Measurements from ENCODE around the gene IQCK. TPM values are rescaled to one million over a fixed set of nuclear protein-coding genes. Genes with fewer than 3 reads are reported as not detected.

The IQCK gene
- polyA plus RNA-seq, 3 donors = 0.52 to 1.2 (median 0.58) TPM

DNA sequence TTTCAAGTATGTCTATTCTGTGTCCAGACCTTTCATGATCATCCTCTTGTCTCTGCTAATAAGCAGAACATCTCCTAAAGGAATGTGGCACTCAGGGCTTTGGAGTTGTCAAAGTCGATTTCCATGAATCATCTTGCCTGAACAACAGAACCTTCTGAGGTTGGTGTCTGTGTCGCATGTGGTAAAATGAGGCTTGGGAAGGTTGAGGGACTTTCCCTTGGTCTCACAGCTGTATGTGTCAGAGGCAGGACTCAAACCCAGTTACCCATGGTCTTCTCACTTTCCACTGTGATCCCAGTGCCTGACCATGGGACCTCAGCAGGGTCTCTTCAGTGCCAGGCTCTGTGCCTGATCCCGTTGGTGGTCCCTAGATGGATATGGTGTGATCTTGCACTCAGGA, 170.8 kb downstream of the IQCK start:
- Mint-ChIP-seq H3K36me3 (peaks cover 5% of the 10 kb centered on the region in 2 donors), H3K4me1 (peaks cover 18% of the 10 kb centered on the region), H3K27ac (no peak overlapping the region), H3K9me3 (peaks cover 0 to 10% (median 5%) of the 10 kb centered on the region in 7 donors), H3K4me3 (no peak overlapping the region), H3K27me3 (ENCODE audit: low read depth in 3 of 3) (peaks cover 22 to 29% (median 25%) of the 10 kb centered on the region in 3 donors)
- Histone ChIP-seq H3K27me3 (ENCODE audit: control insufficient read depth in 2 of 2, insufficient read depth in 2 of 2, low read length in 2 of 2) (peaks cover 11 to 22% of the 10 kb centered on the region in 2 donors), H3K79me2 (ENCODE audit: insufficient read depth, low read length) (no peaks in the 10 kb centered on the region), H3K27ac (ENCODE audit: low read depth in 1 of 2, low read length in 2 of 2) (no peak overlapping the region), H3K9ac (ENCODE audit: insufficient read depth, low read length, poor library complexity, severe bottlenecking) (no peak overlapping the region), H3K36me3 (replicated peaks in 1 of 2; ENCODE audit: control insufficient read depth in 1 of 2, insufficient read depth in 2 of 2, low read length in 2 of 2) (no peaks in the 10 kb centered on the region), H3K4me1 (ENCODE audit: control insufficient read depth in 1 of 2, insufficient read depth in 2 of 2, low read length in 2 of 2) (peaks cover 22 to 24% of the 10 kb centered on the region in 2 donors), H3K4me2 (replicated peaks; ENCODE audit: extremely low read depth, low read length, poor library complexity, severe bottlenecking) (no peak overlapping the region), H4K20me1 (ENCODE audit: insufficient read depth, low read length) (no peaks in the 10 kb centered on the region), H3K4me3 (replicated peaks in 1 of 3; ENCODE audit: low read depth in 2 of 3, low read length in 3 of 3) (no peak overlapping the region), H2AFZ (ENCODE audit: insufficient read depth, low read depth, low read length, poor library complexity, severe bottlenecking) (no peak overlapping the region), H3K9me3 (replicated peaks in 1 of 2; ENCODE audit: control insufficient read depth in 1 of 2, insufficient read depth in 1 of 2, low read length in 2 of 2) (peaks cover 0 to 9% of the 10 kb centered on the region in 2 donors)
- no peak for DNase-seq
- WGBS (ENCODE audit: insufficient coverage) = 94% methylated on average over 3 of the region's 3 CpGs
- TF ChIP-seq, protein P1, sequence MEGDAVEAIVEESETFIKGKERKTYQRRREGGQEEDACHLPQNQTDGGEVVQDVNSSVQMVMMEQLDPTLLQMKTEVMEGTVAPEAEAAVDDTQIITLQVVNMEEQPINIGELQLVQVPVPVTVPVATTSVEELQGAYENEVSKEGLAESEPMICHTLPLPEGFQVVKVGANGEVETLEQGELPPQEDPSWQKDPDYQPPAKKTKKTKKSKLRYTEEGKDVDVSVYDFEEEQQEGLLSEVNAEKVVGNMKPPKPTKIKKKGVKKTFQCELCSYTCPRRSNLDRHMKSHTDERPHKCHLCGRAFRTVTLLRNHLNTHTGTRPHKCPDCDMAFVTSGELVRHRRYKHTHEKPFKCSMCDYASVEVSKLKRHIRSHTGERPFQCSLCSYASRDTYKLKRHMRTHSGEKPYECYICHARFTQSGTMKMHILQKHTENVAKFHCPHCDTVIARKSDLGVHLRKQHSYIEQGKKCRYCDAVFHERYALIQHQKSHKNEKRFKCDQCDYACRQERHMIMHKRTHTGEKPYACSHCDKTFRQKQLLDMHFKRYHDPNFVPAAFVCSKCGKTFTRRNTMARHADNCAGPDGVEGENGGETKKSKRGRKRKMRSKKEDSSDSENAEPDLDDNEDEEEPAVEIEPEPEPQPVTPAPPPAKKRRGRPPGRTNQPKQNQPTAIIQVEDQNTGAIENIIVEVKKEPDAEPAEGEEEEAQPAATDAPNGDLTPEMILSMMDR (IDR thresholded peaks at IDR 0.05) = no peak
- intact Hi-C loops (cut with micrococcal nuclease) = loop anchor here (5.0 to 10.0 kb wide), 2 partner anchors 332 to 804 kb away; partner anchors contain the start of gene VPS35L (in 1 of the 2)

GRCh38 chr16:19890901-19891300, 172.8 kb downstream of the IQCK start:
- TF ChIP-seq, protein P1 (IDR thresholded peaks at IDR 0.05) = no peak
- no peaks in the 10 kb centered on the region for H3K36me3 Mint-ChIP-seq
- H3K79me2 ChIP-seq (ENCODE audit: insufficient read depth, low read length) = no peaks in the 10 kb centered on the region
- H3K9ac ChIP-seq (ENCODE audit: insufficient read depth, low read length, poor library complexity, severe bottlenecking) = no peak overlapping the region
- H3K4me3 ChIP-seq (replicated peaks in 1 of 3; ENCODE audit: low read depth in 2 of 3, low read length in 3 of 3) = no peak overlapping the region
- H3K4me2 ChIP-seq (replicated peaks; ENCODE audit: extremely low read depth, low read length, poor library complexity, severe bottlenecking) = no peak overlapping the region
- no peak for DNase-seq
- H3K27me3 ChIP-seq (ENCODE audit: control insufficient read depth in 2 of 2, insufficient read depth in 2 of 2, low read length in 2 of 2) = peaks cover 2 to 3% of the 10 kb centered on the region in 2 donors
- H3K27ac ChIP-seq (ENCODE audit: low read depth in 1 of 2, low read length in 2 of 2) = no peak overlapping the region
- no peaks in the 10 kb centered on the region for H3K9me3 ChIP-seq (replicated peaks in 1 of 2; ENCODE audit: control insufficient read depth in 1 of 2, insufficient read depth in 1 of 2, low read length in 2 of 2)
- H3K4me1 Mint-ChIP-seq = peaks cover 7% of the 10 kb centered on the region
- intact Hi-C loops (cut with micrococcal nuclease) = no loop called here
- WGBS (ENCODE audit: insufficient coverage) = no CpG with 5 or more reads among the region's 3 CpGs
- H3K9me3 Mint-ChIP-seq = peaks cover 0 to 5% (median 0%) of the 10 kb centered on the region in 7 donors
- peaks cover 7 to 9% (median 8%) of the 10 kb centered on the region in 3 donors for H3K27me3 Mint-ChIP-seq (ENCODE audit: low read depth in 3 of 3)
- H3K27ac Mint-ChIP-seq = no peak overlapping the region
- no peak overlapping the region for H2AFZ ChIP-seq (ENCODE audit: insufficient read depth, low read depth, low read length, poor library complexity, severe bottlenecking)
- H3K36me3 ChIP-seq (replicated peaks in 1 of 2; ENCODE audit: control insufficient read depth in 1 of 2, insufficient read depth in 2 of 2, low read length in 2 of 2) = no peaks in the 10 kb centered on the region
- H3K4me1 ChIP-seq (ENCODE audit: control insufficient read depth in 1 of 2, insufficient read depth in 2 of 2, low read length in 2 of 2) = peaks cover 6 to 8% of the 10 kb centered on the region in 2 donors
- H3K4me3 Mint-ChIP-seq = no peak overlapping the region
- no peaks in the 10 kb centered on the region for H4K20me1 ChIP-seq (ENCODE audit: insufficient read depth, low read length)
